Stimulated activated CD8-positive, alpha-beta memory T cell treated with anti-CD3 and anti-CD28 coated beads, Interleukin-7, amount 100 ng/mL, for 24 hours (primary cell): ENCODE results near the gene PAFAH1B2.
"Not testable (repeated sequence)": the region's sequence is repeated elsewhere in the genome, so short reads cannot be mapped to it uniquely, and the experiment has no call there.

Source experiments
- DNase-seq: peaks from one replicate; pipeline ENCODE4 v3.0.0-alpha.2; 2020; ENCODE audit warnings: low read depth

PAFAH1B2 gene

DNA sequence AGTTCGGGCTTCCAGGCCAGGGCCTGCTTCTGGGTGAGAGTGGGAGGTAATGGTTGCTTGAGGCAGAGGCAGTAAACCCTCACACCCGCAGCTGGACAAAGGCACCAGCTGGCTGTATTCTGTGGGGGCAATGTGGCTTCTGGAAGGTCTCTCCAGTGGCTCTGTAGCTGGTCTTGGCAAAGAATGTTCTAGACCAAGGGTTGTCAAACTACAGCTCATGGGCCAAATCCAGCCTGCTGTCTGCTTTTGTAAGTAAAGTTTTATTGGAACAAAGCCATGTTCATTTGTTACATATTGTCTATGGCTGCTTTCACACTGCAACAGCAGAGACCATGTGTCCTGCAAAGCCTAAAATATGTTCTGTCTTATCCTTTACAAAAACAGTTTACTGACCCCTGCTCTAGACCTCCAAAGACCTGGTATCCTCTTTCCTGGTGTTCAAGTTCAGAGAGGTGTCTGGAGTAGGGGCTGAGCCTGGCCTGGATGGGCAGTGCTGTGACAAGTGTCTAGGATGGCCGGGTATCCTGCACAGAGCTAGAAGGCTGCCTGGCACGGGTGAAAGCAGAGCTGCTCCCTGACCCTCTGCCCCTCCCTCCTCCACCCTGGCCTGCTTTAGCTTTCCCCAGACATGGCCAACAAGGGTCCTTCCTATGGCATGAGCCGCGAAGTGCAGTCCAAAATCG is 58.4 kb downstream of the PAFAH1B2 start:
- DNase-seq = no peak

DNA sequence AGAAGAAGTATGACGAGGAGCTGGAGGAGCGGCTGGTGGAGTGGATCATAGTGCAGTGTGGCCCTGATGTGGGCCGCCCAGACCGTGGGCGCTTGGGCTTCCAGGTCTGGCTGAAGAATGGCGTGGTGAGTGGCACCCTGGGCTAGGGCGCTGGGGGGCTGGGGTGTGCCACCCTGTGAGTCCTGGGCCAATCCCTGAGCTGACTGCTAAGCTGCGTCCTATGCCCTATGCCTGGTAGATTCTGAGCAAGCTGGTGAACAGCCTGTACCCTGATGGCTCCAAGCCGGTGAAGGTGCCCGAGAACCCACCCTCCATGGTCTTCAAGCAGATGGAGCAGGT is 59.0 kb downstream of the PAFAH1B2 start:
- DNase-seq = no peak

GRCh38 chr11:117204283-117205080 is 60.4 kb downstream of the PAFAH1B2 start:
- DNase-seq = no peak

DNA sequence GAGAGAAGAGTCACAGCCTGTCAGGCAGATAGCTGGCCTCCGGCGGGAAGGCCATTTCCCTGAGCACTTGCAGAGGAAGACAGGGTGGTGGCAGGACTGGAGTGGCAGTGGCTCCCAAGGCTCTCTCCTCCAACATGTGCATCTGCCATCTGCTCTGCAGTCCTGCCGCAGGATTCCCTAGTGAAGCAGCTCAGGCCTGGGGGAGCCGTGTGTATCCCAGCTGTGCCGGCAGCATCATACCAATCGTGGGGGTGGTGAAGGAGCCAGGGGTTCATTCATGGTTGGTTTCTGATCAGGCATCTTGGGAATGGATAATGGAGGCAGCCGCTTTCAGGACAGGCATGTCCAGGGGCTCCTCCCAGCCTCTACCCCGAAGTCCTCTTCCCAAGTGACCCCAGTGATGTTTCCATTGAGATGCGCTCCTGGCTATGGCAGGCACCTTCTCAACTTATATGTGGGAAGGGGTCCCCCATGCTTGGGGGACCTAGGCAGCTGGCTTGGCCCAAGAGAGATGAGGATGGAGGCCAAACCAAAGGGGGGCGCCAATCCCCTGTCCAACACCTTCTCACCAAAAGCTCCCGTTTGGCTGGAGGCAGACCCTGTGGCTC is 61.2 kb downstream of the PAFAH1B2 start:
- no peak for DNase-seq

DNA sequence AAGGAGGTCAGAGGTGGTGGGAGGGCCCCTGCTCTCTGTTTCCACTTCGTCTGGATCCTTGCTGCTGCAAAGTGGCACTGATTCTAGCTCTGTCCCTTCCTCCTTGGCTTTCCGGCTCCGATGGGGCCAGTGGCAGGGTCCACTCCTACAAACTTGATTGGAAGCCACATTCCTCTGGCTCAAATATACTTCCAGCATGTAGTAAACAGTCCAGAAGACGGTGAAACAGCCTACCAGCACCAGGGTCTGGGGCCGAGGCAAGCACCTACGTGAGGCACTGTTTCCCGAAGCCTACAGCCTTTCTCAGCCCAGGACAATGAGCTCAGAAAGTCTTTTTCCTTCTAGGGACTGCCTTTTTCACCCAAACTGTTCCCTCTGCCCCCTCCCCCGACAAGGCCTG is 62.0 kb downstream of the PAFAH1B2 start:
- not testable (repeated sequence) for DNase-seq

DNA sequence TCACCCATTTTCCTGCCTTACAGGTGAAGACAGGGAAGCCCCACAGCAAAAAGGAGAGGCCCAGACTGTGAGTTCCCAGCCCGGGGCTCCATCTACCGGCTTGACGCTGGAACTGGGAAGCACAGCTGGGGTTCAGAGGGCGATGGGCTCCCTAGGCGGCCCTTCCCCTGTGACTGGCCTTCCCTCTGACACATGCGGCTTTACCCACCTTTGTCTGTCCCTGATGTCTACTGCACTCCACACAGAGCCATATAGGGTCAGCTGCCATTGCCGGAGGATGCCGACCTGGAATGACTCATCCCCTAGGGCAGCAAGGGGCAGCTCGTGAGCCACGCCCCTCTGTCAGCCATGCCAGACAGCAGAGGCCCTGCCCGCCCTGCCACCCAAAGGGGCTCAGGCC is 62.8 kb downstream of the PAFAH1B2 start:
- DNase-seq = not testable (repeated sequence)

GRCh38 chr11:117207481-117207880 is 63.4 kb downstream of the PAFAH1B2 start:
- not testable (repeated sequence) for DNase-seq

DNA sequence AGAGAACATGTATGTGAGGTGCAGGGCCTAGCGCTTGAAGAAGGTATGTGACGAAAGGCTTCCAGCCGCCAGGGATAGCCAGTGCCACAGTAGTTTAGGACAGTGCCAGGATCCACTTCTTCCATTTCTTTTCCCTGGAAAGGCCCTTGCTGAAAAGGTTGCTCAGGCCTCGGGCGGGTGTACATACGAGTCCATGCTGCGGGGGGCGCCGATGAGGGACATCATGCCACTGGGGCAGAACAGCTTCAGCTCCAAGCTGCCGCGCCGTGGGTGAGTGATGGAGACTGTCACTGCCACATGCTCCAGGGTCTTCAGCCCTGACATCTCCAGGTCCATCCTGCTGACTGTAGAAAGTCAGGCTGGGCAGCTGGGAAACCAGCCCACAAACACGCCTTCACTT is 64.6 kb downstream of the PAFAH1B2 start:
- not testable (repeated sequence) for DNase-seq

DNA sequence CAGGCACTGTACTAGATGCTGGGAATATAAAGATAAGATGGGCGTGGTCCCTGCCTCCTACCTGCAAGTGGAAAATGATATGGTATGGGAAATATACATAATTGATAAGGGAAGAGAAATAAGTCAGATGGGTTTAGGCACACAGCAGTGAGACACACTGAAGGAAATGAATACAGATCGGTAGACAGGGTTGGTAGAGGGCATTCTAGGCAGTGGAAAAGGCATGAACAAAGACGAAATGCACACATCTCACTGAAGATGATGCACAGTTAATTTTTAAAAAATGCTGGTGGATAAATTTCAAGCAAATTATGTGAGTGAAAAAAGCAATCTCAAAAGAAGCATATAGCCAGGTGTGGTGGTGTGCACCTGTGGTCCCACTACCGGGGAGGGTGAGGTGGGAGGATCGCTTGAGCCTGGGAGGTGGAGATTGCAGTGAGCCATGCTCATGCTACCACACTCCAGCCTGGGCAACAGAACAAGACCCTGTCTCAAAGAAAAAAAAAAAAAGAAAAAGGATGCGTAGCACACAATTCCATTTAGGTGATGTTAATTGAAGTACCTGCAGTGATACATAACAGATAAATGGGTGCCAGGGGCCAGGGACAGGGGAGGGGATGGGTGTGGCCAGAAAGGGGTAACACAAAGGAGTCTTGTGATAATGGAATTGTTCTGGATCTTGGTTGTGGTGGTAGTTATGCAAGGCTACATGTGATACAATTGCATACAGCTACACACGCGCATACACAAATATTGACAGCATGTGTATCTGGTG is 65.5 kb downstream of the PAFAH1B2 start:
- DNase-seq = not testable (repeated sequence)

DNA sequence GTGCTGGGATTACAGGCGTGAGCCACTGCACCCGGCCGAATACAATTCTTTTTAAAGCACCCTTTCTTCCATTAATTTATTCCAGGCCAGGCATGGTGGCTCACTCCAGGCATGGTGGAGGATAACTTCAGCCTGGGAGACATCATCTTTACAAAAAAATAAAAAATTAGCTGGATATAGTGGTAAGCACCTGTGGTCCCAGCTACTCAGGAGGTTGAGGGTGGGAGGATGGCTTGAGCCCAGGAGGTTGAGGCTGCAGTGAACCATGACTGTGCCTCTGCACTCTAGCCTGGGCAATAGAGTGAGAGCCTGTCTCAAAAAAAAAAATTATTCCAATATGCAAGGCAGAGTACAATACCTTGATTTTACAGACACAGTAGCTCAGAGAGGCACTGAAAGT is 66.5 kb downstream of the PAFAH1B2 start:
- DNase-seq = no peak

DNA sequence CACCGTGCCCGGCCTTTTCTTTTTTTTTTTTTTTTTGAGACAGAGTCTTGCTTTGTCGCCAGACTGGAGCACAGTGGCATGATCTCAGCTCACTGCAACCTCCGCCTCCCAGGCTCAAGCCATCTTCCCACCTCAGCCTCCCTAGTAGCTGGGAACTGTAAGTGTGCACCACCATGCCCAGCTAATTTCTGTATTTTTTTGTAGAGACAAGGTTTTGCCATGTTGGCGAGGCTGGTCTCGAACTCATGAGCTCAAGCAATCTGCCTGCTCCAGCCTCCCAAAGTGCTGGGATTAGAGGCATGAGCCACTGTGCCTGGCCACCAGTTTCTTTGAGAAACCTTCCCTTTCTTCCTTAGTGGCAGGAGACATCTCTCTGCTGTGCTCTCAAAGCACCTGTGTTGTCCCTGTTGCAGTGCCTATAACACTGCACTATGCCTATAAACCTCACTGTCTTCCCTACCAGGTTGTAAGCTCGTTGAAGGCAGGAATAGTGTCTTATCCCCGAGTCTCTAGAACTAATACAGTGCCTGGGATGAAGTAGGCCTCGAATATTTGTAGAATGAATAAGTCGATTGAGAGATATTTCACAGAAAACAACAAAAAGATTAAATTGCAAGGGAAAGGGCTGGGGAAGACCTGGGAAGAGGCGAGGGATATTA is 68.7 kb downstream of the PAFAH1B2 start:
- no peak for DNase-seq

DNA sequence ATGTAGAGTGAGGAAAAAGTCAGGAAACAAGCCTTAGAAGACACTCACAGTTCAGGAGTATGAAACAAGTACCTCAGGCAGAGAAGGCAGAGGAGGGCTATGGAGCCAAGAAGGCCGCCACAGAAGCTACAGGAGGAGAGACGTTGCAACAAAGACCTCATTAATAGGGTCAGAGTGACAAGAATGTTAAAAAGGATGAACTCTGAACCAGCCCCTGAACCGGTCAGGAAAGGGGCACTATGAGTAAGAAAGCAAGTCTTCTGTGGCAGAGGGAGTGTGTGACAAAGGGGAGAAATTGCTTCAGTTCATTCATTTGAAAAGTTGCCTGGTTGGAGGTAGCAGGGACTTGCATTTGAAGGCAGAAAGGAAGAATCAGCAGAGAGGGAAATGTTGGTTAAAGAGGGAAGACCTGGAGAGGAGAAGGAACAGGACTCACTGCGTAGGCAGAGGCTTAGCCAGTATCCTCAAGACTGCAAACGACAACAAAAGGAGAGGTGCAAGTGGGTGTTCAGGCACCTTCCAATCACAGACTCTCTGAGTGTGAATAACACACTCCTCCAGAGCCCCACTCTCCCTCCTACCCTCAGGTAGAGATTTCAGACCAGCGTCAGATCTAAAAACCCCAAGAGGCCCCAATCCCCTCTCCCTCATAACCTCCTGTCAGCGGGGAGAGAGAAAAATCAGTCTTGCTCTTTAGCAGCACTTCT is 70.5 kb downstream of the PAFAH1B2 start:
- no peak for DNase-seq

- DNase-seq = no peak
These were observed 73.3 kb downstream of the PAFAH1B2 start for GRCh38 chr11:117217141-117218084.

- no peak for DNase-seq
These were observed 74.2 kb downstream of the PAFAH1B2 start for GRCh38 chr11:117218133-117218915.

DNA sequence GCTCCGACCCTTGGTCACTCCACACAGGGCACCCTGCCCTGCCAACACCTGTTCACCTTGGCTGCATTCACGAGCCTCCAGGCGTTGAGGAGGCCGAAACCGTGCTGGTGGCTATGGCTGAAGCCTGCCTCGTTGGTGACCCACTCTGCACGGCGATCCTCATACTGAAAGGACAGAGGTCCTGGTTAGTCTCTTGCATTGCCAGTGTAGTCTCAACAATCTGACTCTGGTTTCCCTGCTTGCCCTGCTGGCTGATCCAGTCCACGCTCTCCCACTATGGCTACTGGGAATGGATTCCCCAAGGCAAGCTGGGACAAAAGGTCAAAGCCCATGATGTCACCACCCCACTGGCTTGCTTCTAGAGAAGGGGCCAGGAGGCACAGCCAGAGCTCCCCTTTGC is 74.9 kb downstream of the PAFAH1B2 start:
- no peak for DNase-seq

GRCh38 chr11:117219455-117219854 is 75.4 kb downstream of the PAFAH1B2 start:
- DNase-seq = no peak

DNA sequence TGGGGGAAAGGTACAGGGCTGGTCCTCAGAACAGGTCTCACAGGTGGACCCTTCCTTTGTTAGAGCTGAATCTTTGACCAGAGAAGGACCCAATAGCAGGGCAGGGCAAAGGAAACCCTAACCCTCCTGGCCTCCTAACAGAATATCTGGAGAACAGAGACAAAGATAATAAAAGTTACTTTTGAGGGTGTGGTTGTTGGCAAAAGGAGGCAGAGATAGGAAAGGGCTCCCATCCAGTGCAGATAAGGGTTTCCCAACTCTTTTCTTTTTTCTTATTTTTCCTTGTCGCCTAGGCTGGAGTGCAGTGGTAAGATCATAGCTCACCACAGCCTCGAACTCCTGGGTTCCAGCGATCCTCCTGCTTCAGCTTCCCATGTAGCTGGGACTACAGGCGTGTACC is 75.9 kb downstream of the PAFAH1B2 start:
- no peak for DNase-seq

DNA sequence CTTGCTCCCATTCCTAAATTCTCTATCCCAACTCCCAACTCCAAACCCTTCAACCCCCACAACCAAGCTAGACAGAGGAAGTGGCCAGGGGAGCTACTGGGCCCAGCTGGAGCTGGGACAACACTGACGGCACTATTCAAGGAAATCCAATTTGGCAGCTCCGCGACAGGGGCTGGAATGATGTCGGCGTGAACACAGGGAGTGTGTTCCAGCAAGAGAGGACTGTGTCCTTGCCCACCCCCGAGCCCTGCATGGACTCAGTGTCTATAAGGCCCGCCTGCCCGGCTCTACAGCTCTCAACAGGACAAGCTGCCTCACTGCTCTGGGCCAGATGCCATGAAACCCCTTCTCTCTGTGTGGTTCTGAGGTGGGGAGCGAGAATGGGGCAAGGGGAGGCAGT is 76.5 kb downstream of the PAFAH1B2 start:
- DNase-seq = no peak

- DNase-seq = no peak
These were observed 77.1 kb downstream of the PAFAH1B2 start for GRCh38 chr11:117220999-117221774.
